ENCODE data around the gene MCRIP2.

Gene MCRIP2

DNA sequence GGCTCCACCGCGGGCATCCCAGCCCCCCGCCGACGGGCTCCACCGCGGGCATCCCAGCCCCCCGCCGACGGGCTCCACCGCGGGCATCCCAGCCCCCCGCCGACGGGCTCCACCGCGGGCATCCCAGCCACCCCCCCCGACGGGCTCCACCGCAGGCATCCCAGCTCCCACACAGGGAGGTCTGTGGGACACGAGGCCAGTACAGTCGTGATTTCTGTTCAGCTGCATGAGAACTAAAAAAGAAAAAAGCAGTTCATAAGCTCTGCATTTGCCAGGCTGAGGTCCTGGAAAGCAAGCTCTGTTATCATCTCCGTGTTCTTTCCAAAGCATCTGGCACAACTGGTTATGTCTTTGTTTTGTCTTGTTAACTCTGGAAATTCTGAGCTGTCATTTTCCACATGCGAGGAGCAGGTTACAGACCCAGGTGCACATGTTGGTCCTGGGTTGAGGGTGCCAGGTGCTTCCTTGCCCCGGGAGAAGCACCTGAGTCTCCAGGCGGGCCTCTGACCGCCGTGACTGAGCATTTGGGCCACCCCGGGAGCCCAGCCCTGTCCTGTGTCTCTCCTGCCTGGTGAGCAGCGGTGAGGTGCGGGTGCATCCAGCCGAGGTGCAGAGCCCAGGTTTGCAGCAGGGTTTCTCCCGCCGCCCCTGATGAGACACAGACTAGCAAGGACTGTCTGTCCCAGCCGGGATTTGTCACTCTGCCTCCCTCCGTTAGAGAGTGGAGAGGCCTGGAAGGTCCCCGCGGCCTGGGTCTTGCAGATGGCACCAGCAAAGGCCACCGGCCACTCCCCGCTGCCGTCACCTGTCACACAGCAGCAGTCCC, 20.7 kb upstream of the MCRIP2 start:
- TF ChIP-seq, protein P1, sequence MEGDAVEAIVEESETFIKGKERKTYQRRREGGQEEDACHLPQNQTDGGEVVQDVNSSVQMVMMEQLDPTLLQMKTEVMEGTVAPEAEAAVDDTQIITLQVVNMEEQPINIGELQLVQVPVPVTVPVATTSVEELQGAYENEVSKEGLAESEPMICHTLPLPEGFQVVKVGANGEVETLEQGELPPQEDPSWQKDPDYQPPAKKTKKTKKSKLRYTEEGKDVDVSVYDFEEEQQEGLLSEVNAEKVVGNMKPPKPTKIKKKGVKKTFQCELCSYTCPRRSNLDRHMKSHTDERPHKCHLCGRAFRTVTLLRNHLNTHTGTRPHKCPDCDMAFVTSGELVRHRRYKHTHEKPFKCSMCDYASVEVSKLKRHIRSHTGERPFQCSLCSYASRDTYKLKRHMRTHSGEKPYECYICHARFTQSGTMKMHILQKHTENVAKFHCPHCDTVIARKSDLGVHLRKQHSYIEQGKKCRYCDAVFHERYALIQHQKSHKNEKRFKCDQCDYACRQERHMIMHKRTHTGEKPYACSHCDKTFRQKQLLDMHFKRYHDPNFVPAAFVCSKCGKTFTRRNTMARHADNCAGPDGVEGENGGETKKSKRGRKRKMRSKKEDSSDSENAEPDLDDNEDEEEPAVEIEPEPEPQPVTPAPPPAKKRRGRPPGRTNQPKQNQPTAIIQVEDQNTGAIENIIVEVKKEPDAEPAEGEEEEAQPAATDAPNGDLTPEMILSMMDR (IDR thresholded peaks at IDR 0.05) = no peak

GRCh38 chr16:621526-622105, 20.0 kb upstream of the MCRIP2 start:
- TF ChIP-seq, protein P1 (IDR thresholded peaks at IDR 0.05) = no peak

- TF ChIP-seq, protein P1 (IDR thresholded peaks at IDR 0.05) = no peak
Observed at GRCh38 chr16:622920-623280, 18.7 kb upstream of the MCRIP2 start.

GRCh38 chr16:624526-625070, 17.0 kb upstream of the MCRIP2 start:
- TF ChIP-seq, protein P1 (IDR thresholded peaks at IDR 0.05) = no peak

DNA sequence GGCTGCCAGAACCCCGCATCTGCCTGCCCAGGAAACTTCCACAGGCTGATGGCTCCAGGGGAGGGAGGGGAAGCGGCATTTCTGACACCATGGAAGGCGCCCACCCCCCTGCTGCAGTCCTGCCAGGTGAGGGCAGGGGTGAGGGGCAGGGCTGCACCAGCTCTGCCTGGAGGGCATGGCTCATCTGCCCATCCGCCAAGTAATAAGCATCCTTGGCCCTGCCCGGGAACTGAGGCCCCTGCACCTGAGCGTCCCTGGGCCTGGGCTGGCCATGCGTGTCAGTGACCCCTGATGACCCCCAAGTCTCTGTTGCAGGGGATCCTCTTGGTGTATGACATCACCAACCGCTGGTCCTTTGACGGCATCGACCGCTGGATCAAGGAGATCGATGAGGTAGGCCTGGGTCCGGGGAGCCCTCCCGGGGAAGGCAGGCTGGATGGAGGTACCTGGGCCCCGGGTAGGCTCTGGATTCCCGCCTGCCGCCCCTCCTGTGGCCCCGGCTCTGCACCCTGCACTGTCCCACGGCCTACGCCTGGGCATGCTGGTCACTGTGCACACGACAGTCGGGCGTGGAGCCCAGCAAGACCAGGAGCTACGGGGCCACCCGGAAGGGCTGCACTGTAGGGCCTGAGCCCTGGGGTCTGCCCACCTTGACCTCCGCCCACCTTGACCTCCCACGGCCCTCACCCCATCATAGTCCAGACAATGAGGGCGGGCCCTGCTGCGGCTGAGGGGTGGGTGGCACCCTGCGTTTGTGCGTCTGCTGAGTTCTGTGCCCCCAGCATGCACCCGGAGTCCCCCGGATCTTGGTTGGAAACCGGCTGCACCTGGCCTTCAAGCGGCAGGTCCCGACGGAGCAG, 16.3 kb upstream of the MCRIP2 start:
- TF ChIP-seq, protein P1 (IDR thresholded peaks at IDR 0.05) = no peak

DNA sequence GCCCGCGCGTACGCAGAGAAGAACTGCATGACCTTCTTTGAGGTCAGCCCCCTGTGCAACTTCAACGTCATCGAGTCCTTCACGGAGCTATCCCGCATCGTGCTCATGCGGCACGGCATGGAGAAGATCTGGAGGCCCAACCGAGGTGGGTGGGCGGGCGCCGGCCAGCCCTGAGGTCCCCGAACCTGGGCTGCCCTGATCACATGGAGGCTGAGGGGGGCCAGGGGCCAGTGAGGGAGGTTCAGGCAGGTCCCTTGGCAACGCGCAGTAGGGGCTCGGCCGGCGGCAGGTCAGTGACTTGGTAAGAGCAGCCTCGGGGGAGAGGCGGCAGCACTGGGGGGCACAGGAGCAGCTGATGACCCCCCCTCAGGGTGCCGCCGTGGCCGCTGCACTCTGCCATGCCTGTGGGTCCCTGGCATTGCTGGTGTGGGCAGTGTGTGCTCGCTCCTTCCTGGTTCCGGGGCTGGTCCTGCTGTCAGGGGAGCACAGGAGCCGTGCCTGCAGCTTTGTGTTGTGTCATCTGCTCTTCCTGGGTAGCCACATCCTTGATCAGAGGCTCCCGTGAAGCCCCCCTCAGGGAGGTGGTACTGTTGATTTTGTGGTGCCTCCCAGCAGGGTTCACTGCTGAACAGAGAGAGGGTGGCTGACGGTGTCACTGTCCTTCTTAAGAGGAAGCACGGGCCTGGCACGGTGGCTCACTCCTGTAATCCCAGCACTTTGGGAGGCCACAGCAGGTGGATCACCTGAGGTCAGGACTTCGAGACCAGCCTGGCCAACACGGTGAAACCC, 15.5 kb upstream of the MCRIP2 start:
- TF ChIP-seq, protein P1 (IDR thresholded peaks at IDR 0.05) = no peak

Measured in LNCAP (cell line).